HL-60 (cell line): ENCODE results near the gene CDH5.

Experiments
- DNase-seq, 2 experiments: peaks; one replicate each; pipeline ENCODE4 v3.0.0-alpha.2; 2010 to 2020; ENCODE audit warnings: low read depth in 1 of 2, low spot score in 1 of 2
- H3K27ac ChIP-seq: fragments of 250-450 bp; sonication (Bioruptor Pico); replicated peaks from 2 replicates; pipeline ENCODE4 v1.5.1; 2020; ENCODE audit warnings: mild to moderate bottlenecking, moderate library complexity
- H3K27me3 ChIP-seq: fragments of 250-450 bp; sonication (Bioruptor Pico); 2 replicates; pipeline ENCODE4 v1.5.1; 2021; ENCODE audit warnings: mild to moderate bottlenecking, moderate library complexity; ENCODE audit not compliant: insufficient read depth, poor library complexity, severe bottlenecking
- H3K4me3 ChIP-seq: replicated peaks from 2 replicates; pipeline ENCODE4 v1.5.1; 2011; ENCODE audit warnings: mild to moderate bottlenecking, control low read depth, low read length; ENCODE audit not compliant: insufficient read depth
- POLR2AphosphoS5 ChIP-seq: IDR thresholded peaks from 2 replicates; pipeline ENCODE4 v1.6.1; 2012; ENCODE audit warnings: low read depth
- SPI1 ChIP-seq: IDR thresholded peaks from 2 replicates; pipeline ENCODE4 v1.6.1; 2012; ENCODE audit warnings: low read depth, mild to moderate bottlenecking, borderline replicate concordance
- TF ChIP-seq, protein P1 (sequence below): IDR thresholded peaks from 2 replicates; pipeline ENCODE4 v1.6.1; 2012; ENCODE audit warnings: low read depth; ENCODE audit not compliant: insufficient replicate concordance
- TF ChIP-seq, protein P2 (sequence below): IDR thresholded peaks from one replicate; pipeline ENCODE4 v1.5.1; 2011; ENCODE audit warnings: low read length, control low read depth, inconsistent platforms; ENCODE audit not compliant: insufficient read depth

The CDH5 gene

DNA sequence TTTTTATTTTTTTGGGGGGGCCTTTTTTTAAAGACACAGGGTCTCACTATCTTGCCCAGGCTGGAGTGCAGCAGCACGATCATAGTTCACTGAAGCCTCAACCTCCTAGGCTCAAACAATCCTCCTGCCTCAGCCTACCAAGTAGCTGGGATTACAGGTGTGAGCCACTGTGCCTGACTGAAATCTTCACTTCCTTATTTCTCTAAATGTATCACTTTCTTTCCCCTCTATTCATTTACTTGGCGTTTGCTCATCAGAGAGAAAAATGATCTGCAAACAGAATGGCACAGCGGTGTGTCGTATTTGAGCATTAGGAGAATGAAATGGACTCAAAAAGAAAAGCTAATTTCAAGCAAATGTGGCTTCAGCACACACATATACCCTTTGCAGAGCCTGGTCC lies 44.3 kb upstream of the CDH5 start:
- no peaks in the 10 kb centered on the region for H3K27me3 ChIP-seq
- TF ChIP-seq, protein P1, sequence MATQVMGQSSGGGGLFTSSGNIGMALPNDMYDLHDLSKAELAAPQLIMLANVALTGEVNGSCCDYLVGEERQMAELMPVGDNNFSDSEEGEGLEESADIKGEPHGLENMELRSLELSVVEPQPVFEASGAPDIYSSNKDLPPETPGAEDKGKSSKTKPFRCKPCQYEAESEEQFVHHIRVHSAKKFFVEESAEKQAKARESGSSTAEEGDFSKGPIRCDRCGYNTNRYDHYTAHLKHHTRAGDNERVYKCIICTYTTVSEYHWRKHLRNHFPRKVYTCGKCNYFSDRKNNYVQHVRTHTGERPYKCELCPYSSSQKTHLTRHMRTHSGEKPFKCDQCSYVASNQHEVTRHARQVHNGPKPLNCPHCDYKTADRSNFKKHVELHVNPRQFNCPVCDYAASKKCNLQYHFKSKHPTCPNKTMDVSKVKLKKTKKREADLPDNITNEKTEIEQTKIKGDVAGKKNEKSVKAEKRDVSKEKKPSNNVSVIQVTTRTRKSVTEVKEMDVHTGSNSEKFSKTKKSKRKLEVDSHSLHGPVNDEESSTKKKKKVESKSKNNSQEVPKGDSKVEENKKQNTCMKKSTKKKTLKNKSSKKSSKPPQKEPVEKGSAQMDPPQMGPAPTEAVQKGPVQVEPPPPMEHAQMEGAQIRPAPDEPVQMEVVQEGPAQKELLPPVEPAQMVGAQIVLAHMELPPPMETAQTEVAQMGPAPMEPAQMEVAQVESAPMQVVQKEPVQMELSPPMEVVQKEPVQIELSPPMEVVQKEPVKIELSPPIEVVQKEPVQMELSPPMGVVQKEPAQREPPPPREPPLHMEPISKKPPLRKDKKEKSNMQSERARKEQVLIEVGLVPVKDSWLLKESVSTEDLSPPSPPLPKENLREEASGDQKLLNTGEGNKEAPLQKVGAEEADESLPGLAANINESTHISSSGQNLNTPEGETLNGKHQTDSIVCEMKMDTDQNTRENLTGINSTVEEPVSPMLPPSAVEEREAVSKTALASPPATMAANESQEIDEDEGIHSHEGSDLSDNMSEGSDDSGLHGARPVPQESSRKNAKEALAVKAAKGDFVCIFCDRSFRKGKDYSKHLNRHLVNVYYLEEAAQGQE: no peak
- TF ChIP-seq POLR2AphosphoS5 (no peak), SPI1 (peak; percentile 40; the same call in 1 of the 2 replicates)
- TF ChIP-seq, protein P2, sequence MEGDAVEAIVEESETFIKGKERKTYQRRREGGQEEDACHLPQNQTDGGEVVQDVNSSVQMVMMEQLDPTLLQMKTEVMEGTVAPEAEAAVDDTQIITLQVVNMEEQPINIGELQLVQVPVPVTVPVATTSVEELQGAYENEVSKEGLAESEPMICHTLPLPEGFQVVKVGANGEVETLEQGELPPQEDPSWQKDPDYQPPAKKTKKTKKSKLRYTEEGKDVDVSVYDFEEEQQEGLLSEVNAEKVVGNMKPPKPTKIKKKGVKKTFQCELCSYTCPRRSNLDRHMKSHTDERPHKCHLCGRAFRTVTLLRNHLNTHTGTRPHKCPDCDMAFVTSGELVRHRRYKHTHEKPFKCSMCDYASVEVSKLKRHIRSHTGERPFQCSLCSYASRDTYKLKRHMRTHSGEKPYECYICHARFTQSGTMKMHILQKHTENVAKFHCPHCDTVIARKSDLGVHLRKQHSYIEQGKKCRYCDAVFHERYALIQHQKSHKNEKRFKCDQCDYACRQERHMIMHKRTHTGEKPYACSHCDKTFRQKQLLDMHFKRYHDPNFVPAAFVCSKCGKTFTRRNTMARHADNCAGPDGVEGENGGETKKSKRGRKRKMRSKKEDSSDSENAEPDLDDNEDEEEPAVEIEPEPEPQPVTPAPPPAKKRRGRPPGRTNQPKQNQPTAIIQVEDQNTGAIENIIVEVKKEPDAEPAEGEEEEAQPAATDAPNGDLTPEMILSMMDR: no peak
- no peak overlapping the region for H3K4me3 ChIP-seq
- no peak overlapping the region for H3K27ac ChIP-seq
- DNase-seq: no peak

GRCh38 chr16:66324815-66325515 lies 41.5 kb upstream of the CDH5 start:
- H3K27me3 ChIP-seq: no peaks in the 10 kb centered on the region
- H3K27ac ChIP-seq: no peak overlapping the region
- TF ChIP-seq, protein P2: peak; percentile 32
- TF ChIP-seq, protein P1: no peak
- H3K4me3 ChIP-seq: no peak overlapping the region
- DNase-seq: peak in 1 of 2 experiments; percentile 18

DNA sequence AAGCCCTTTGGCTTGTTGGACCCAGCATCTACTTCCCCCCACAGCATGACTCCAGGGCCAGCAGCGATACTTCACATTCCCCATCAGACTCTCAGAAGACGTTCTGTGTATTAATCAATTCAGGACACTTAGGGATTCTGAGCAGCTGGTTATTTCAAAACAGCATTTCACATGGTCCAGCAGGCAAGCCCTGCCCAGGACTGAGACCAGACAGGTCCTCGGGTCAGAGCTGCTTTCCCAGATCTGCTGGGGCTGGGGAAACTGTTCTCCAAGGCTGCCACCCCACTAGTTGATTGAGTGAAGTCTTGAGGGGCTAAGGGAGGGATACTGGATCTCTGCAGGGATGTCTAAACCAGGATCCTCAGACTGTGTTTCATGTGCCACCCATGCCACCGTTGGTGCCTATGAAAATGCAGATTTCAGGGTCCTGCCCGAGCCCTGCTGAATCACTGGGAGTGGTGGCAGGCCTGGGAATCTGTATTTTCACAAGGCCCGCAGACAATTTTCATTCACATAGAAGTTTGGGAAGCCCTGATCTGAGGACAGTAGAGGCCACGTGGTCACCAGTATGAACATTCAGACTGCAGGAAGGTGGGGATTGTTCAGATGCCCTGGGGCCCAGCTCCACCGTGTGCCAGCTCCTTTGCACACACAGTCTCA lies 40.6 kb upstream of the CDH5 start:
- Histone ChIP-seq H3K27me3 (peaks cover 3% of the 10 kb centered on the region), H3K27ac (no peak overlapping the region), H3K4me3 (no peak overlapping the region)
- DNase-seq: no peak
- TF ChIP-seq, protein P2: no peak
- TF ChIP-seq SPI1 (no peak), POLR2AphosphoS5 (no peak)
- TF ChIP-seq, protein P1: no peak
